Activated naive CD8-positive, alpha-beta T cell treated with anti-CD3 and anti-CD28 coated beads for 36 hours (primary cell): ENCODE data around the gene LDLRAD4. TPM values are rescaled to one million over a fixed set of nuclear protein-coding genes. Genes with fewer than 3 reads are reported as not detected.

ENCODE experiments used
- DNase-seq: peaks from one replicate; pipeline ENCODE4 v3.0.0; 2021
- H3K27ac Mint-ChIP-seq: one replicate; pipeline ENCODE4 v1.8.0; 2022; ENCODE audit warnings: mild to moderate bottlenecking, moderate library complexity, mixed read lengths
- H3K27me3 Mint-ChIP-seq: one replicate; pipeline ENCODE4 v1.8.0; 2022; ENCODE audit warnings: mild to moderate bottlenecking, mixed read lengths
- H3K36me3 Mint-ChIP-seq: one replicate; pipeline ENCODE4 v1.8.0; 2021; ENCODE audit warnings: mild to moderate bottlenecking, mixed read lengths
- H3K4me1 Mint-ChIP-seq: one replicate; pipeline ENCODE4 v1.8.0; 2021; ENCODE audit warnings: mixed read lengths
- H3K4me3 Mint-ChIP-seq: one replicate; pipeline ENCODE4 v1.8.0; 2022; ENCODE audit warnings: mild to moderate bottlenecking, moderate library complexity, mixed read lengths
- H3K9me3 Mint-ChIP-seq: one replicate; pipeline ENCODE4 v1.8.0; 2022; ENCODE audit warnings: mixed read lengths
- total RNA-seq, 2 experiments: library from RNA; stranded (reverse); gene quantifications; one replicate each; pipeline ENCODE4 v1.2.3, GENCODE V29; 2021

LDLRAD4 gene
- total RNA-seq, 2 experiments from 2014 or later = 27.4 to 27.5 TPM

DNA sequence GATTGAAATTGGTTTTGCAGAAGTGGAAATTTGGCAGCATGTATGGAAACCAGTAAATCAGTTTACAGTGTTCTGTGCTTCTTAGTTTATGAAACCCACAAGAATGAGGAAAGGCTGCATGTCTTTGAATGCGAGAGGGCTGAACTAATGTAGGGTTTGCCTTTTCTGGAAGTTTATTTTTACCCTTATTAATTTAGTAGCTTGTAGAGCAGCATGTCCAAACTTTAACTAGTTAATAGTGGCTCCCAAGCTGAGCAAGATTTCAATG, 50.4 kb downstream of the LDLRAD4 start:
- Mint-ChIP-seq H3K4me3 (no peak overlapping the region), H3K4me1 (peaks cover 67% of the 10 kb centered on the region), H3K27ac (no peak overlapping the region), H3K36me3 (peaks cover 10% of the 10 kb centered on the region), H3K27me3 (no peaks in the 10 kb centered on the region), H3K9me3 (no peaks in the 10 kb centered on the region)
- DNase-seq = no peak

DNA sequence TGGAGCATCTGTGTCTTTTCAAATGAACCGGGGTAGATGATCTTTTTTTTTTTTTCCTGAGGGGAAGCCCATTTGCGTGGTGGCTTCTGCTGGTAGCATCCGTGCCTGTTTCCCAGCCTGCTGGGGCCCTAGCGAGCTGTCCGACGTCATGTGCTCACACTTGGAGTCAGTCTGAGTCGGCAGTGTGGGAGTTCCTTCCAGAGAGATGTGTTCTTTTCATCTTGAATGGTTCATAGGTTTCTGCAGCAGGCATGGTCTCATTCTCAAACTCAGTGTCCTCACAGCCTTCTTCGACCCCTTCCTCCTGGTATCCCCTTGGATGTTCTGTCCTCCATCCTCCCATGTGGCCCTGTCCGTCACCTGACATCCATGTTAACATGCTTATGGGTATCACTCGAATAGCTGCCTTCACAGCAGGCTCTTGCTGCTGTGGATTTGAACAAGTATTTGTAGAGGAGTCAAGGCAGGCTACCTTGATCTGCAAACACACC, 51.0 kb downstream of the LDLRAD4 start:
- no peak for DNase-seq
- Mint-ChIP-seq H3K27me3 (no peaks in the 10 kb centered on the region), H3K4me3 (no peak overlapping the region), H3K36me3 (peaks cover 13% of the 10 kb centered on the region), H3K9me3 (no peaks in the 10 kb centered on the region), H3K27ac (peak overlapping the region; percentile 2), H3K4me1 (peaks cover 72% of the 10 kb centered on the region)

DNA sequence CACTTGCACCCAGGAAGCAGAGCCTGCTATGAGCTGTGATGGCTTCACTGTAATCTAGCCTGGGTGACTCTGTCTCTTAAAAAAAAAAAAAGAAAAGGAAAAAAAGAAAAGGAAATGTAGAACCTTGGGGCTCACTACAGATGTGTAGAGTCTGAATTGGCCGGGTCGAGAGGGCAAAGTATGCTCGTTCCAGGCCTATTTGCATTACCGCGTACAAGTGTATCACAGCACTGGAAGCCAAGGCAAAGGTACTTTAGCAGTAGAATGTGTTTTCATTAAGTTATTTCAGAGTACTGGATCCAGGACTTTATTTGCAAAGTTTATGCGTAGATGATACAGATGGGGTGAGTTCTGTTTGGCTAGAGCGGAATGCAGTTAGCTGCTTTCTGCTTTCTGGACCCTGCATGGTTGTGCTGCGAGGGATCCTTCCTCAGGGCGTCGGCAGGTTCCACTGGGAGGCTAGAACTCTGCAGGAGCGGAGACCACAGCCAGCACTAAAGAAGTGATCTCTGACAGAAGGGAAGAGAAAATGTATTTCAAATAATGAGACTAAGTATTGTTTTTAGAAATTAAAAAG, 51.8 kb downstream of the LDLRAD4 start:
- H3K4me3 Mint-ChIP-seq = no peak overlapping the region
- no peak overlapping the region for H3K27ac Mint-ChIP-seq
- peaks cover 73% of the 10 kb centered on the region for H3K4me1 Mint-ChIP-seq

GRCh38 chr18:13271302-13271911, 52.8 kb downstream of the LDLRAD4 start:
- no peak for DNase-seq
- no peaks in the 10 kb centered on the region for H3K9me3 Mint-ChIP-seq
- peaks cover 68% of the 10 kb centered on the region for H3K4me1 Mint-ChIP-seq
- H3K27ac Mint-ChIP-seq = no peak overlapping the region
- no peaks in the 10 kb centered on the region for H3K27me3 Mint-ChIP-seq
- H3K36me3 Mint-ChIP-seq = peaks cover 9% of the 10 kb centered on the region
- H3K4me3 Mint-ChIP-seq = no peak overlapping the region

More for the DNA sequence above, 51.8 kb downstream of the LDLRAD4 start:
- no peaks in the 10 kb centered on the region for H3K27me3 Mint-ChIP-seq
- no peak for DNase-seq
- H3K9me3 Mint-ChIP-seq = no peaks in the 10 kb centered on the region
- H3K36me3 Mint-ChIP-seq = peaks cover 9% of the 10 kb centered on the region

DNA sequence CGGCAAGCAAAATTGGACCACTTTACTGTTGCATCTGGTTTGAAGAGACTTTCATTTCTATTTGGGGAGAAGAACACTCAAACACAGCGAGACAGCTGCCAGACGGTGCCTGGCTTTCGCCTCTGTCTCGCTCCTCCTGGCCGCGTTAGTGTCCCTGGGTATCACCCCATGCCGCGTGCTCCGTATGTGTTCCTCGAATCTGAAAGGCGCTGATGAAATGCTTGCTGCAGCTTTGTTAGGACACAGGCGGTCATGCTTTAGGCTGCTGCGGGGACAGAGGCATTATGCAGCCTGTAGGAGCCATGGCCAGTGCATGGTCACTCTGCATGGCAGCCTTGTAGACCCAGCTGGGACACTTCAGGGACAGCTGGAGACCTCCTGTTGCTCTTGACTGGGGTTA, 53.9 kb downstream of the LDLRAD4 start:
- no peaks in the 10 kb centered on the region for H3K27me3 Mint-ChIP-seq
- H3K4me3 Mint-ChIP-seq = no peak overlapping the region
- no peaks in the 10 kb centered on the region for H3K9me3 Mint-ChIP-seq
- peaks cover 68% of the 10 kb centered on the region for H3K4me1 Mint-ChIP-seq
- no peak for DNase-seq
- H3K27ac Mint-ChIP-seq = no peak overlapping the region
- peaks cover 9% of the 10 kb centered on the region for H3K36me3 Mint-ChIP-seq

DNA sequence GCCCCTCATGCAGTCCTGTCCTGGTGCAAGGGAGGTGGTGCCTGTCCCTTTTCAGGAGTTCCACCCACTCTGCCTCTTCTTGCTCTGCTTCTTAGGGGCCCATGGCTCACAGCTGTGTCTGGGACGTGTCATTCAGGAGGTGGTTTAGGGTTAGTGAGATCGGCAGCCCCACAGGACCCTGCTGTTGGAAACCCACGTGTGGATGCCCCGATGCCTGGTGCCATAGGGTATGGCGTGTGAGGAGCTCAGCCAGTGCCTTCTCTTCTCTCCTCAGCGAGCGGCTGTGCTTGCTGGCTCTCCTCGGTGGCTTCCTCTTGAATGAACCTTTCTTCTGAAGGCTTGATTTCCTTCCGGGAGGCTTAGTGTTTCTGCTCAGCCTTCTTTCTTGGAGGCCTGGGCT, 55.2 kb downstream of the LDLRAD4 start:
- peaks cover 19% of the 10 kb centered on the region for H3K36me3 Mint-ChIP-seq
- peak overlapping the region; percentile 82 for H3K27ac Mint-ChIP-seq
- peak overlapping the region; percentile 69 for H3K4me3 Mint-ChIP-seq
- DNase-seq = peak; percentile 36
- H3K9me3 Mint-ChIP-seq = no peaks in the 10 kb centered on the region
- H3K27me3 Mint-ChIP-seq = no peaks in the 10 kb centered on the region
- peaks cover 64% of the 10 kb centered on the region for H3K4me1 Mint-ChIP-seq

DNA sequence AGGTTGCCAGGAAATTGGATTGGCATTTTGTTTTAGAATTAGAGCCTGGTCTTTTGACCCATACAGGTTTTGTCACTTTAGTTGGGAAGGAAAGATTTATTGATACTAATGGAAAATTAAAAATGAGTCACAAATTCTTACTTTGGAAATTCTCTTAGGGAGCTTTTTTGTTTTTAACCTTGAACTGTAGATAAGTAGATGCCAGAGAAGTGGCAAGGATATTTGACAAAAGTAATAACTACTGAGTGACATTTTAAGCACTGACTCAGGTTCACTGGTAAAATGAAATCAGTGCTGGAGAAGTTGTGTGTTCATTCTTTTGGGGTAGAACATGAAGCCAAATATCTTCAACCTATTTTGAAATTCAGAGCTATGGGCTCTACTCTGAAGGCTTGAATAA, 56.5 kb downstream of the LDLRAD4 start:
- Mint-ChIP-seq H3K27me3 (no peaks in the 10 kb centered on the region), H3K36me3 (peaks cover 22% of the 10 kb centered on the region), H3K27ac (no peak overlapping the region), H3K9me3 (no peaks in the 10 kb centered on the region), H3K4me3 (no peak overlapping the region), H3K4me1 (peaks cover 65% of the 10 kb centered on the region)
- no peak for DNase-seq

DNA sequence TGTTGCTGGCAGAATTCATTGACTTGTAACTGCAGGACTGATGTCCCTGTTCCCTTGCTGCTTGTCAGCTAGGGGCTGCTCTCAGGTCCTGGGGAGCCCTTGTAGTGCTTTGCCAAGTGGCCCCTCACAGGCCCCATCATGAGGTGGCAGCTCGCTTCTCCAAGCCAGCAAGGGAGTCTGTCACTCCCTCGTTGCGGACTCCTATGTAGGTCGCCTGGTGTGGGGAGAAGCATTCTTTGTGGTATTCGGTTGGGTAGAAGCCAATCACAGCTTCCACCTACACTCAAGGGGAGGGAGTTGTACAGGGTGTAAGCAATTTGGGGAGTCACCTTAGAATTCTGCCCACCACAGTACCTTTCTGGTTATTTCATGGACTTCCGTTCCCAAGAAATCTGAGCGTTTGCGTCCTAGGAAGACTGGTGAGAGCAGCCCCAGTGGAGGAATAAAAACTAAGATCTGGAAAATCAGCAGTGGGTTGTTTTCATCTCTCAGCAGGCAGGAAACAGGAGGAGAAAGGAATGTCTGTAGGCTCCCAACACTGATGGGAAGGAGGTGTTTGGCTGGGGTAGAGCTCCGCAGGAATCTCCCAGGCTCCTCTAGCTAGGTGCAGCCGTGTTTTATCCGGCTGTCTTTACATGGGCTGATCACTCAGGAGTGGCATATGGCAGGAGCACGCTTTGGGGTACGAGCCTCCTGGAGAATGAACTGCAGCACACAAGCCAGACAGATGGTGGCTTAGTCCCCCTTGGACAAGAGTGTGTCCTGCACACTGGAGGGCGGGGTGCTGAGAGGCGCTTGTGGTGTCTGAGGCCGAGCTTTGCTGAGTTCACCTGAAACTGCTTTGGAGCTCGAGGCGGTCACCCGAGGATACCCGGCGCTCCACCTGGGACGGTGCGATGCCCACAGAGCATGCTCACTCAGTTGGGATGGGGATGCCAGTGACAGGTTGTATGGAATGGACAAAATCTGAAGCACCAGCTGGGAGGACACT, 58.3 kb downstream of the LDLRAD4 start:
- H3K4me1 Mint-ChIP-seq = peaks cover 77% of the 10 kb centered on the region
- H3K27me3 Mint-ChIP-seq = no peaks in the 10 kb centered on the region
- no peak for DNase-seq
- peaks cover 22% of the 10 kb centered on the region for H3K36me3 Mint-ChIP-seq
- peak overlapping the region; percentile 23 for H3K27ac Mint-ChIP-seq
- peak overlapping the region; percentile 23 for H3K4me3 Mint-ChIP-seq
- H3K9me3 Mint-ChIP-seq = no peaks in the 10 kb centered on the region

GRCh38 chr18:13278062-13278630, 59.6 kb downstream of the LDLRAD4 start:
- Mint-ChIP-seq H3K27me3 (no peaks in the 10 kb centered on the region), H3K27ac (peak overlapping the region; percentile 68), H3K9me3 (peaks cover 2% of the 10 kb centered on the region), H3K4me1 (peaks cover 80% of the 10 kb centered on the region), H3K4me3 (peak overlapping the region; percentile 4), H3K36me3 (peaks cover 29% of the 10 kb centered on the region)
- DNase-seq = no peak

GRCh38 chr18:13279181-13280069, 60.9 kb downstream of the LDLRAD4 start:
- peak overlapping the region; percentile 88 for H3K27ac Mint-ChIP-seq
- peaks cover 28% of the 10 kb centered on the region for H3K36me3 Mint-ChIP-seq
- peak; percentile 61 for DNase-seq
- H3K4me3 Mint-ChIP-seq = peak overlapping the region; percentile 58
- H3K9me3 Mint-ChIP-seq = peaks cover 2% of the 10 kb centered on the region
- no peaks in the 10 kb centered on the region for H3K27me3 Mint-ChIP-seq
- H3K4me1 Mint-ChIP-seq = peaks cover 80% of the 10 kb centered on the region

DNA sequence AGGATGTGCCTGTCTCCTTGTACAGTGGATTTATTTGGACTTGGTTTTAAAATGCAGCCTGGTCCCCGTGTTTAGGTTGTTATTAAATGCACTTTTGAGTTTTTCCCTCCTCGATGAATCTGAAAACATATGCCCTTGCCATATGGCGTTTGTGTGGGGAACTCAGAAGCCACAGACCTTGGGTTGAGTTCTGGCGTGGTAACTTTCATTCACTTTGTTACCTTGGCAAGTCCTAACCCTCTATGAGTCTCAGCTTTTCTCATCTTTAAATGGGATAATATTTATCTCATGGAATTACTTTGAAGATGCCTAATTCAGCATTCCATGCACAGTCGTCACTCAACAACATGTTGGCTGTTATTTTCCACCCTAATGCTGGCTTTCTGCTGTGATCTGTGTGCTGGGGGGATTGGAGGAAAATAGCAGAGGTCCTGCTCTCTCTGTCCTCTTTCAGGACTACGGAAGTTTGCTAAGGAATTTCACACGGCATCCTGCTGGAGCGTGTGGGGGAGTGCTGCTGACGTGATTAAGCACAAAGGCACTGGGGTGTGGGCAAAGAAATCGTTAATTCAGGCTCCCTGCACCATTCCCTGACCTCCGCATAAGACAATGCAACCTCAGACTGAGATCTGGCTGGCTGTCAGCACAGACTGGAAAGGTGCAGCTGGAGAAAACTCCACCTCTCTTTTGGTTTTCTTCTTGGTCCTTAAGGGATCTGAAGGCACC, 61.7 kb downstream of the LDLRAD4 start:
- H3K27ac Mint-ChIP-seq = peak overlapping the region; percentile 88
- no peaks in the 10 kb centered on the region for H3K27me3 Mint-ChIP-seq
- peaks cover 28% of the 10 kb centered on the region for H3K36me3 Mint-ChIP-seq
- peaks cover 2% of the 10 kb centered on the region for H3K9me3 Mint-ChIP-seq
- H3K4me3 Mint-ChIP-seq = peak overlapping the region; percentile 32
- H3K4me1 Mint-ChIP-seq = peaks cover 78% of the 10 kb centered on the region
- no peak for DNase-seq

GRCh38 chr18:13281406-13281805, 62.8 kb downstream of the LDLRAD4 start:
- H3K36me3 Mint-ChIP-seq = peaks cover 28% of the 10 kb centered on the region
- peaks cover 2% of the 10 kb centered on the region for H3K9me3 Mint-ChIP-seq
- peaks cover 74% of the 10 kb centered on the region for H3K4me1 Mint-ChIP-seq
- DNase-seq = no peak
- no peak overlapping the region for H3K27ac Mint-ChIP-seq
- H3K27me3 Mint-ChIP-seq = no peaks in the 10 kb centered on the region
- H3K4me3 Mint-ChIP-seq = no peak overlapping the region

DNA sequence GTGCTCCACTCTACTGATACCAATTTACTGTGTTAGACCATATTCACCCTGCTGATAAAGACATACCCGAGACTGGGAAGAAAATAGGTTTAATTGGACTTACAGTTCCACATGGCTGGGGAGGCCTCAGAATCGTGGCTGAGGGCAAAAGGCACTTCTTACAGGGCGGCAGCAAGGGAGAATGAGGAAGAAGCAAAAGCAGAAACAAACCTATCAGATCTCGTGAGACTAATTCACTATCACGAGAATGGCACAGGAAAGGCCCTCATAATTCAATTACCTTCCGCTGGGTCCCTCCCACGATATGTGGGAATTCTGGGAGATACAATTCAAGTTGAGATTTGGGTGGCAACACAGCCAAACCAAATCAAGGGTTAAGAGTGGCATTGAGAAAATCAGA, 65.2 kb downstream of the LDLRAD4 start:
- DNase-seq = no peak
- Mint-ChIP-seq H3K4me1 (peaks cover 54% of the 10 kb centered on the region), H3K27ac (no peak overlapping the region), H3K27me3 (no peaks in the 10 kb centered on the region), H3K9me3 (peaks cover 2% of the 10 kb centered on the region), H3K36me3 (peaks cover 18% of the 10 kb centered on the region), H3K4me3 (no peak overlapping the region)
